Esophagus (tissue), 2 donors: ENCODE data around the gene SLC8A1. TPM values are rescaled to one million over a fixed set of nuclear protein-coding genes. Genes with fewer than 3 reads are reported as not detected.

Experiments
- H3K27ac ChIP-seq, 2 donors: one replicate each; pipeline ENCODE4 v1.5.1; 2013; ENCODE audit warnings: low read depth in 2 of 2, mild to moderate bottlenecking in 2 of 2, inconsistent platforms in 1 of 2, low read length in 1 of 2, moderate library complexity in 1 of 2
- H3K27me3 ChIP-seq, 2 donors: one replicate each; pipeline ENCODE4 v1.6.1; 2013; ENCODE audit warnings: low read length in 2 of 2, control low read depth in 1 of 2, mild to moderate bottlenecking in 1 of 2; ENCODE audit not compliant: insufficient read depth in 2 of 2, control insufficient read depth in 1 of 2
- H3K36me3 ChIP-seq, 2 donors: one replicate each; pipeline ENCODE4 v1.6.1; 2013; ENCODE audit warnings: low read length in 1 of 2; ENCODE audit not compliant: control insufficient read depth in 2 of 2, insufficient read depth in 2 of 2
- H3K4me1 ChIP-seq, 2 donors: one replicate each; pipeline ENCODE4 v1.6.1; 2013; ENCODE audit warnings: low read length in 1 of 2; ENCODE audit not compliant: control insufficient read depth in 2 of 2, insufficient read depth in 2 of 2
- H3K4me3 ChIP-seq, 2 donors: one replicate each; pipeline ENCODE4 v1.5.1; 2013; ENCODE audit warnings: low read length in 2 of 2, mild to moderate bottlenecking in 2 of 2, low read depth in 1 of 2, moderate library complexity in 1 of 2
- H3K9me3 ChIP-seq, 2 donors: one replicate each; pipeline ENCODE4 v1.6.1; 2013; ENCODE audit warnings: mild to moderate bottlenecking in 2 of 2, low read depth in 1 of 2, low read length in 1 of 2, moderate library complexity in 1 of 2; ENCODE audit not compliant: control insufficient read depth in 2 of 2, insufficient read depth in 1 of 2
- WGBS, 2 donors: extraction: QIAGEN DNeasy Blood & Tissue Kit; methylation state at CpG; one replicate each; pipeline ENCODE4 v1.1.7; 2013; 5-methylcytosine and 5-hydroxymethylcytosine counted together
- polyA plus RNA-seq, 2 donors: library from polyadenylated mRNA; stranded (reverse); fragments of 200-250 nt; gene quantifications; one replicate each; pipeline ENCODE4 v1.2.3, GENCODE V29; 2013
- donor health status: healthy with polysubstance abuse.
- donor health status: Bipolar disorder and iron deficiency.

The SLC8A1 gene
- polyA plus RNA-seq, 2 donors: 0.26 to 0.73 TPM

DNA sequence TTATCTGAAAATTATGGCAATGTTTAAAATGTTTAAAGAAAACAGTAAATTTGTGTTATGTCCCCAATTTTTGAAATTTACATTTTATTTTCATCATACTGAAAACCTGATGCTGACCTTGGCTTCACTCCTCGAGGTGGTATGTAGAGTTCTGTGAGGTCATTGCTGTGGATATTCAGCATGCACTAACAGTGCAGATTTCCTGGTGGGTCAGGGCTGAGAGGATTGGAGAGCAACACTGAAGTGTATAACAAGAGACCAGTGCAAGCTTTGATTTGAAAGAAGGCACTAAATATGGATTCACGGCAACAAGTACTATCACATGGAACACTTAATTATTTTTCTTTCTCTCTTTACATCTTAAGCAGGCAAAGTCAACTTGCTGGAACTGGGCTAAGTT lies 134.1 kb downstream of the SLC8A1 start:
- no peaks in the 10 kb centered on the region for H3K4me1 ChIP-seq
- H3K9me3 ChIP-seq: no peaks in the 10 kb centered on the region
- no peaks in the 10 kb centered on the region for H3K27me3 ChIP-seq
- no peak overlapping the region for H3K27ac ChIP-seq
- no peak overlapping the region for H3K4me3 ChIP-seq
- no peaks in the 10 kb centered on the region for H3K36me3 ChIP-seq
- WGBS, 2 donors: 68 to 69% methylated on average over 2 of the region's 2 CpGs

DNA sequence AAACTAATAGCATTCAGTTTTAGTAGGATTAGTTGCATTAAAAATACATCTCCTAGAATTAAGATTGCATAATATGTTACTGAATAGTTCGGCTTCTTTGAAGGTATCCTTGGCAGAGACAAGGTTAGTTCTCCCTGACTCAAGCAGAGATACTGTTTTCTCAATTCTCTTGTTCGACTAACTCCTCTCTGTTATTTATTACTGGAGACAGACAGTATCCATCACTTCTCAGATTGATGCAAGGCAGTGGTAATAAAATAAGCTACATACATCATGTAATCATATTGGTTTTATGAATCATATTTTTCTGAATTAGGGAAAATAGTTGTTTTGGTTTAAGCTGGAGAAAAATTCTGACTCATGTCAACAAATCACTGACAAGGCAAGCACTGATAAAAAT lies 134.8 kb downstream of the SLC8A1 start:
- WGBS, 2 donors: 26 to 44% methylated on average over 2 of the region's 2 CpGs
- no peaks in the 10 kb centered on the region for H3K4me1 ChIP-seq
- H3K4me3 ChIP-seq: no peak overlapping the region
- no peaks in the 10 kb centered on the region for H3K27me3 ChIP-seq
- H3K9me3 ChIP-seq: no peaks in the 10 kb centered on the region
- H3K27ac ChIP-seq: no peak overlapping the region
- H3K36me3 ChIP-seq: no peaks in the 10 kb centered on the region

DNA sequence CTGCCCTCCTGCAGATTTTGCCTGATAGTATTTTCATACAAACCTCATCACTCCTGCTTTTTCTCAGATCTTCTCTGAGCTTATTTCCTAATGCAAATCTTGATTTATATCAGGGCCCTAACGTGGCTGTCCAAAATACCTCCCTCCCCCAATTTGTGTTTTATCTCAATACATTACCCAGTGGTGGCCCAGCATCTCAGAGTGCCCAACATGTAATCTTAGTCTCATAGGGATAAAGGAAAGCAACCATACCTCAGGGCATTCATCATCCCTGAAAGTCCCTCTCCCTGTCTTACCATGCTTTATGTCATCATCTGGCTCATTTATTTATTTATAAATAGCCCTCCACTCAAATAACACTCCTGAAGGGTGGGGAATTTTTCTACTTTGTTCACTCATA lies 135.3 kb downstream of the SLC8A1 start:
- Histone ChIP-seq H3K27me3 (no peaks in the 10 kb centered on the region), H3K9me3 (no peaks in the 10 kb centered on the region), H3K27ac (no peak overlapping the region), H3K4me1 (no peaks in the 10 kb centered on the region), H3K4me3 (no peak overlapping the region), H3K36me3 (no peaks in the 10 kb centered on the region)
- WGBS, 2 donors: 35% methylated on average over 1 of the region's 1 CpG

DNA sequence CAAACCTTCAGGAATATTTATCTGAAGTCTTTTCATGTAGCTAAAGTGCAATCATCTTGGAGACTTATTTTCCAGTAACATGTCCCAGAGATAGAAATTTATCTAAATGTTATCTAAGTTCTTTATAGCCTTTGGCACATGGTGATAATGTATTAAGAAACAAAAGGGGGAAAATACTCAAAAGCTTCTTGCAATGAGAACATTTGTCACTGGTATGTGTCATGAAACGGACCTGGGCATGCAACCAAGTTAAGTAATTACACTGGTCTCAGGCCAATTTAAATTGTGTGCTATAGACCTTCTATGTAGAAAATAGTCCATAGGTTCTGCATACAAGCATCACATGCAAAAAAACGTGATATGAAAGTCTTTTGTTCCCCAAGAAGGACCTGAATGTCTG lies 136.2 kb downstream of the SLC8A1 start:
- Histone ChIP-seq H3K4me1 (no peaks in the 10 kb centered on the region), H3K27me3 (no peaks in the 10 kb centered on the region), H3K27ac (no peak overlapping the region), H3K36me3 (no peaks in the 10 kb centered on the region), H3K4me3 (no peak overlapping the region), H3K9me3 (no peaks in the 10 kb centered on the region)
- 22 to 34% methylated on average over 2 of the region's 2 CpGs for WGBS, 2 donors

DNA sequence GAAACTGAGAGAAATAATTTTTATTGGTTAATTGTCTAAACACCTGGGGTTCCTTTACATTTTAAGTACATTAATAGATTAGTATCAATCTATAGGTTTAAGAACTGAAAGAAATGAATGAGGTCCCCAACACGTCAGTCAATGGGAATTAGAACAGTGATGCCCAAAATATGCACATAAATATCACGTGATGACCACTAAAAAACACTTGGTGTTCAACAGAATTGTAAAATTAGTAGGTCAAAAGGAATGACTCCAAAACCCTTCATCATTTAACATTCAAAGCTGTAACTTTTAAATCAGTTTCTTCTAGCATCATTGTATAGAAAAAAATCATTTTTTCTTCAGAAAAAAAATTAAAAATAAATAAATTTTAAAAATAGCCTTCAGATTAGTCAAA lies 140.9 kb downstream of the SLC8A1 start:
- Histone ChIP-seq H3K27ac (no peak overlapping the region), H3K27me3 (no peaks in the 10 kb centered on the region)
- WGBS, 2 donors: 74 to 88% methylated on average over 2 of the region's 2 CpGs

DNA sequence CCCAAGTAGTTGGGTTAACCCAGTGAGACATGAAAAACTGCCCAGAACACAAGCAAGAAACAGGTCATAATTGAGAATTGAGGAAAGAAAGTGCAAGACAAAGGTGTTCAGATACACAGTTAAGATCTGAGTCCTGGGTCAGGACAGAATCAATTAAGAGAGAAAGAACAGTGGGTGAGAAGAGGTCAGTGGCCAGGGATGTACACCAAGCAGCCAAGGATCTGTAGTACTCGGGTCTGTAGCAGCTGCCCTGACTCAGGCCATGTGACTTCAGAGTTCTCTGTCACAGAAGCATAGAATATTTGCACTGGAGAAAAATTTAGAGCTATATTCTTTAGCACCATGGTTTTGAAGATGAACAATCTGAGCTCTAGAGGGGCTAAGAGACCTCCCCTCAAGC lies 141.6 kb downstream of the SLC8A1 start:
- Histone ChIP-seq H3K27me3 (no peaks in the 10 kb centered on the region), H3K27ac (no peak overlapping the region), H3K4me1 (no peaks in the 10 kb centered on the region), H3K4me3 (no peak overlapping the region), H3K36me3 (no peaks in the 10 kb centered on the region), H3K9me3 (no peaks in the 10 kb centered on the region)
- 56 to 76% methylated on average over 1 of the region's 1 CpG for WGBS, 2 donors

More for the DNA sequence above, 140.9 kb downstream of the SLC8A1 start:
- Histone ChIP-seq H3K36me3 (no peaks in the 10 kb centered on the region), H3K4me3 (no peak overlapping the region), H3K9me3 (no peaks in the 10 kb centered on the region), H3K4me1 (no peaks in the 10 kb centered on the region)

GRCh38 chr2:40304340-40304739 lies 147.6 kb downstream of the SLC8A1 start:
- Histone ChIP-seq H3K36me3 (no peaks in the 10 kb centered on the region), H3K27ac (no peak overlapping the region), H3K4me3 (no peak overlapping the region), H3K27me3 (no peaks in the 10 kb centered on the region), H3K4me1 (no peaks in the 10 kb centered on the region), H3K9me3 (no peaks in the 10 kb centered on the region)
- WGBS, 2 donors: 88 to 89% methylated on average over 8 of the region's 8 CpGs

- H3K9me3 ChIP-seq: no peaks in the 10 kb centered on the region
- no peak overlapping the region for H3K27ac ChIP-seq
- no peaks in the 10 kb centered on the region for H3K36me3 ChIP-seq
- WGBS, 2 donors: 68 to 79% methylated on average over 4 of the region's 4 CpGs
- H3K27me3 ChIP-seq: no peaks in the 10 kb centered on the region
- no peaks in the 10 kb centered on the region for H3K4me1 ChIP-seq
- H3K4me3 ChIP-seq: no peak overlapping the region
Measured at GRCh38 chr2:40303746-40304145, 148.1 kb downstream of the SLC8A1 start.

- no peak overlapping the region for H3K4me3 ChIP-seq
- H3K27ac ChIP-seq: no peak overlapping the region
- no peaks in the 10 kb centered on the region for H3K36me3 ChIP-seq
- 88 to 89% methylated on average over 2 of the region's 2 CpGs for WGBS, 2 donors
- no peaks in the 10 kb centered on the region for H3K27me3 ChIP-seq
- H3K9me3 ChIP-seq: no peaks in the 10 kb centered on the region
- no peaks in the 10 kb centered on the region for H3K4me1 ChIP-seq
Measured at GRCh38 chr2:40302751-40303325, 149.1 kb downstream of the SLC8A1 start.

DNA sequence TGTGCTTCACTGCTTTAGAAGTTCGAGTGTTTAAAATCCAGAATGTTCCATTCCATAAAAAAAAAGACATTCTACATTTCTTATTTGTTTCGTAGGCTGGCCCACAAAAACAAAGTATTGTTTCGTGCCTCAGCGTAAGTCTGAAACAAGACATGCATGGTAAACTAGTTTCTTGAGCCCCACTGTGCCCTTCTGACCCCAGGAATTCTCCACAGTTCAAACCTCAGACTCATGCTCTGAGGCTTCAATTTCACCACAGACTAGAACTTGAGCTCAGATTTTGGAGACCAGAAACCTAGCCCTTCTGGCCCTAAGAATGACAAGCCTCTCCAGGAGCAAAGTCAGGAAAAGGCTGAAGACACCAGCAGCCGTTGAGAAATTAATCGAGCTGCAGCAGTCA lies 151.5 kb downstream of the SLC8A1 start:
- Histone ChIP-seq H3K4me3 (no peak overlapping the region), H3K4me1 (no peaks in the 10 kb centered on the region), H3K27me3 (no peaks in the 10 kb centered on the region), H3K27ac (no peak overlapping the region), H3K9me3 (no peaks in the 10 kb centered on the region), H3K36me3 (no peaks in the 10 kb centered on the region)
- 82 to 86% methylated on average over 6 of the region's 6 CpGs for WGBS, 2 donors
